Natural killer cell (primary cell): ENCODE data around the gene RGS19. TPM values are rescaled to one million over a fixed set of nuclear protein-coding genes. Genes with fewer than 3 reads are reported as not detected.
"Not testable (repeated sequence)": the region's sequence is repeated elsewhere in the genome, so short reads cannot be mapped to it uniquely, and the experiment has no call there.

Experiments used
- ATAC-seq, 3 donors: fragments of 150-1000 bp in 2 of 3; fragments of 200-7000 bp in 1 of 3; cut with Tn5 transposase; 1 replicate in 1 of 3; 2 replicates in 2 of 3; pipeline ENCODE4 v1.10.0; 2021; ENCODE audit warnings: mild to moderate bottlenecking in 2 of 3, moderate library complexity in 2 of 3
- DNase-seq, 2 donors: peaks; one replicate each; pipeline versions ENCODE4 v3.0.0 to v3.0.0-alpha.2; 2013 to 2021; ENCODE audit warnings: mixed read lengths in 1 of 2
- H3K27ac ChIP-seq: one replicate; pipeline ENCODE4 v1.5.1; 2013; ENCODE audit warnings: mild to moderate bottlenecking, low read length
- H3K27me3 ChIP-seq: one replicate; pipeline ENCODE4 v1.6.1; 2013; ENCODE audit warnings: low read length; ENCODE audit not compliant: control insufficient read depth, insufficient read depth
- H3K36me3 ChIP-seq: one replicate; pipeline ENCODE4 v1.6.1; 2013; ENCODE audit warnings: low read length; ENCODE audit not compliant: control insufficient read depth, insufficient read depth
- H3K4me1 ChIP-seq: one replicate; pipeline ENCODE4 v1.6.1; 2013; ENCODE audit warnings: low read length; ENCODE audit not compliant: control insufficient read depth, insufficient read depth
- H3K4me3 ChIP-seq: one replicate; pipeline ENCODE4 v1.5.1; 2013; ENCODE audit warnings: low read length
- H3K9me3 ChIP-seq: one replicate; pipeline ENCODE4 v1.6.1; 2013; ENCODE audit warnings: low read length; ENCODE audit not compliant: control insufficient read depth, insufficient read depth
- H3K27ac Mint-ChIP-seq, 2 donors: one replicate each; pipeline ENCODE4 v1.8.0; 2022; ENCODE audit warnings: mild to moderate bottlenecking in 2 of 2, mixed read lengths in 2 of 2, moderate library complexity in 1 of 2
- H3K27me3 Mint-ChIP-seq, 2 donors: one replicate each; pipeline ENCODE4 v1.8.0; 2022; ENCODE audit warnings: low read depth in 2 of 2, mixed read lengths in 2 of 2
- H3K36me3 Mint-ChIP-seq: one replicate; pipeline ENCODE4 v1.8.0; 2022; ENCODE audit warnings: mixed read lengths
- H3K4me1 Mint-ChIP-seq, 2 donors: one replicate each; pipeline ENCODE4 v1.8.0; 2022; ENCODE audit warnings: mixed read lengths in 2 of 2
- H3K4me3 Mint-ChIP-seq: one replicate; pipeline ENCODE4 v1.8.0; 2022; ENCODE audit warnings: mild to moderate bottlenecking, moderate library complexity, mixed read lengths
- H3K9me3 Mint-ChIP-seq, 2 donors: one replicate each; pipeline ENCODE4 v1.8.0; 2022; ENCODE audit warnings: mixed read lengths in 2 of 2
- CTCF ChIP-seq: fragments of 200-600 bp; IDR thresholded peaks from one replicate; pipeline ENCODE4 v1.8.0; 2022; ENCODE audit warnings: antibody characterized with exemption
- WGBS: methylation state at CpG from one replicate; pipeline ENCODE4 v1.1.7; 2013; ENCODE audit warnings: missing lambda C conversion rate; ENCODE audit not compliant: insufficient coverage; 5-methylcytosine and 5-hydroxymethylcytosine counted together
- intact Hi-C: fragments of 100-400 bp; cut with micrococcal nuclease; formaldehyde crosslinking; loops from one replicate; pipeline ENCODE4 v1.14.2; 2022
- total RNA-seq, 4 donors: library from RNA; stranded (reverse); fragments of 120-200 nt in 1 of 4; gene quantifications; one replicate each; pipeline versions ENCODE4 v1.2.3 to v1.2.4, GENCODE V29; 2013 to 2022

Gene RGS19
- total RNA-seq, 3 donors from 2014 or later (not counting 1 experiment from before 2014, with no cell fraction given), result 61.9 to 76.4 (median 68.2) TPM

- Mint-ChIP-seq H3K27me3 (peaks cover 0 to 4% of the 10 kb centered on the region in 2 donors), H3K36me3 (no peaks in the 10 kb centered on the region), H3K4me3 (no peak overlapping the region), H3K27ac (no peak overlapping the region), H3K9me3 (peaks cover 4 to 5% of the 10 kb centered on the region in 2 donors), H3K4me1 (peaks cover 0 to 9% of the 10 kb centered on the region in 2 donors)
- no peak for TF ChIP-seq CTCF
- 79% methylated on average over 27 of the region's 27 CpGs for WGBS
- Histone ChIP-seq H3K36me3 (no peaks in the 10 kb centered on the region), H3K27ac (no peak overlapping the region), H3K4me1 (no peaks in the 10 kb centered on the region), H3K9me3 (peaks cover 4% of the 10 kb centered on the region), H3K27me3 (no peaks in the 10 kb centered on the region), H3K4me3 (no peak overlapping the region)
- DNase-seq (peak in 1 of 2 donors; percentile 16), ATAC-seq (no peak)
- intact Hi-C loops, result no loop called here
Observed at GRCh38 chr20:64092258-64093012, 13.1 kb upstream of the RGS19 start.

GRCh38 chr20:64091770-64092169 is 12.5 kb upstream of the RGS19 start:
- WGBS, result 64% methylated on average over 16 of the region's 16 CpGs
- Histone ChIP-seq H3K4me3 (no peak overlapping the region), H3K27ac (no peak overlapping the region), H3K36me3 (no peaks in the 10 kb centered on the region), H3K4me1 (no peaks in the 10 kb centered on the region), H3K9me3 (peaks cover 4% of the 10 kb centered on the region), H3K27me3 (no peaks in the 10 kb centered on the region)
- Mint-ChIP-seq H3K9me3 (peaks cover 1 to 3% of the 10 kb centered on the region in 2 donors), H3K27me3 (peaks cover 0 to 4% of the 10 kb centered on the region in 2 donors), H3K27ac (no peak overlapping the region), H3K4me1 (peaks cover 0 to 5% of the 10 kb centered on the region in 2 donors), H3K4me3 (no peak overlapping the region), H3K36me3 (no peaks in the 10 kb centered on the region)
- TF ChIP-seq CTCF, result no peak
- ATAC-seq (no peak), DNase-seq (no peak)
- intact Hi-C loops, result no loop called here

GRCh38 chr20:64091340-64091739 is 12.0 kb upstream of the RGS19 start:
- peaks cover 4% of the 10 kb centered on the region in 2 donors for H3K27me3 Mint-ChIP-seq
- no peak for TF ChIP-seq CTCF
- H3K9me3 ChIP-seq, result peaks cover 4% of the 10 kb centered on the region
- H3K4me3 ChIP-seq, result no peak overlapping the region
- H3K27me3 ChIP-seq, result no peaks in the 10 kb centered on the region
- peaks cover 0 to 1% of the 10 kb centered on the region in 2 donors for H3K4me1 Mint-ChIP-seq
- H3K27ac Mint-ChIP-seq, result no peak overlapping the region
- intact Hi-C loops, result no loop called here
- H3K36me3 ChIP-seq, result no peaks in the 10 kb centered on the region
- H3K4me1 ChIP-seq, result no peaks in the 10 kb centered on the region
- H3K36me3 Mint-ChIP-seq, result no peaks in the 10 kb centered on the region
- H3K27ac ChIP-seq, result no peak overlapping the region
- H3K4me3 Mint-ChIP-seq, result no peak overlapping the region
- no peak for ATAC-seq
- WGBS, result 89% methylated on average over 19 of the region's 19 CpGs
- no peaks in the 10 kb centered on the region for H3K9me3 Mint-ChIP-seq
- no peak for DNase-seq

GRCh38 chr20:64090165-64090564 is 10.8 kb upstream of the RGS19 start:
- no peak overlapping the region for H3K27ac Mint-ChIP-seq
- H3K4me1 Mint-ChIP-seq, result no peaks in the 10 kb centered on the region
- H3K9me3 Mint-ChIP-seq, result no peaks in the 10 kb centered on the region
- no peak overlapping the region for H3K4me3 Mint-ChIP-seq
- Histone ChIP-seq H3K36me3 (no peaks in the 10 kb centered on the region), H3K4me3 (no peak overlapping the region), H3K4me1 (no peaks in the 10 kb centered on the region), H3K27me3 (peaks cover 4% of the 10 kb centered on the region), H3K9me3 (peaks cover 4% of the 10 kb centered on the region), H3K27ac (no peak overlapping the region)
- intact Hi-C loops, result no loop called here
- DNase-seq (no peak), ATAC-seq (no peak)
- H3K27me3 Mint-ChIP-seq, result peaks cover 9 to 16% of the 10 kb centered on the region in 2 donors
- TF ChIP-seq CTCF, result no peak
- no peaks in the 10 kb centered on the region for H3K36me3 Mint-ChIP-seq
- 86% methylated on average over 10 of the region's 10 CpGs for WGBS

- H3K4me3 ChIP-seq, intact Hi-C loops, H3K27ac Mint-ChIP-seq: not testable (repeated sequence)
Observed at GRCh38 chr20:64088586-64088985, 9.3 kb upstream of the RGS19 start.

More at GRCh38 chr20:64088586-64088985, 9.3 kb upstream of the RGS19 start:
- H3K9me3 ChIP-seq, H3K36me3 Mint-ChIP-seq, H3K4me1 ChIP-seq, H3K9me3 Mint-ChIP-seq, ATAC-seq, DNase-seq, H3K4me3 Mint-ChIP-seq, H3K4me1 Mint-ChIP-seq, H3K36me3 ChIP-seq, H3K27ac ChIP-seq: not testable (repeated sequence)
- H3K27me3 Mint-ChIP-seq, result peaks cover 18 to 19% of the 10 kb centered on the region in 2 donors
- peaks cover 12% of the 10 kb centered on the region for H3K27me3 ChIP-seq
